Loucy (cell line): ENCODE data around the gene PRR29.

ENCODE experiments used
- H2AFZ ChIP-seq: fragments of 200-600 bp; sonication (generic); 2 replicates; pipeline ENCODE4 v1.6.0; 2016; ENCODE audit warnings: antibody characterized with exemption, mild to moderate bottlenecking, low read length, moderate library complexity
- H3F3A ChIP-seq: fragments of 200-600 bp; 2 replicates; pipeline ENCODE4 v1.6.0; 2016; ENCODE audit warnings: antibody characterized with exemption, low read depth, mild to moderate bottlenecking
- H3K27me3 ChIP-seq: fragments of 200-600 bp; sonication (generic); 2 replicates; pipeline ENCODE4 v1.6.1; 2014; ENCODE audit warnings: low read length, mild to moderate bottlenecking; ENCODE audit not compliant: insufficient read depth, poor library complexity, severe bottlenecking
- H3K36me3 ChIP-seq: fragments of 200-600 bp; sonication (generic); 2 replicates; pipeline ENCODE4 v1.6.1; 2016; ENCODE audit warnings: low read length; ENCODE audit not compliant: insufficient read depth
- H3K4me1 ChIP-seq: fragments of 200-600 bp; sonication (generic); 2 replicates; pipeline ENCODE4 v1.5.1; 2014; ENCODE audit warnings: low read length, mild to moderate bottlenecking; ENCODE audit not compliant: insufficient read depth, poor library complexity, severe bottlenecking
- H3K4me2 ChIP-seq: fragments of 200-600 bp; sonication (generic); 2 replicates; pipeline ENCODE4 v1.6.0; 2014; ENCODE audit warnings: antibody characterized with exemption, low read length, low read depth, mild to moderate bottlenecking; ENCODE audit not compliant: poor library complexity, severe bottlenecking
- H3K4me3 ChIP-seq: fragments of 200-600 bp; sonication (generic); 2 replicates; pipeline ENCODE4 v1.5.1; 2014; ENCODE audit warnings: low read length, mild to moderate bottlenecking, mixed read lengths; ENCODE audit not compliant: poor library complexity, severe bottlenecking
- H3K79me2 ChIP-seq: fragments of 200-600 bp; sonication (generic); 2 replicates; pipeline ENCODE4 v1.6.1; 2014; ENCODE audit warnings: low read length; ENCODE audit not compliant: insufficient read depth
- H3K9ac ChIP-seq: fragments of 200-600 bp; sonication (generic); 2 replicates; pipeline ENCODE4 v1.6.0; 2014; ENCODE audit warnings: mild to moderate bottlenecking, low read depth, low read length, moderate library complexity; ENCODE audit not compliant: poor library complexity, severe bottlenecking
- H3K9me2 ChIP-seq: fragments of 200-600 bp; sonication (generic); replicated peaks from 2 replicates; pipeline ENCODE4 v1.6.1; 2016; ENCODE audit warnings: low read depth, low read length, mixed read lengths
- H3K9me3 ChIP-seq: fragments of 200-600 bp; sonication (generic); 2 replicates; pipeline ENCODE4 v1.6.1; 2014; ENCODE audit warnings: mild to moderate bottlenecking, antibody characterized with exemption, low read length, low read depth; ENCODE audit not compliant: insufficient read depth
- H4K20me1 ChIP-seq: fragments of 200-600 bp; sonication (generic); 2 replicates; pipeline ENCODE4 v1.6.0; 2014; ENCODE audit warnings: antibody characterized with exemption, low read length, mild to moderate bottlenecking; ENCODE audit not compliant: insufficient read depth, poor library complexity, severe bottlenecking
- EZH2phosphoT487 ChIP-seq: fragments of 200-600 bp; IDR thresholded peaks from 2 replicates; pipeline ENCODE4 v1.6.1; 2018; ENCODE audit warnings: antibody characterized with exemption, mild to moderate bottlenecking, moderate library complexity, borderline replicate concordance
- TF ChIP-seq, protein P1 (sequence below): fragments of 200-600 bp; sonication (generic); conservative IDR thresholded peaks from 2 replicates; pipeline ENCODE4 v1.5.1; 2014; ENCODE audit warnings: mild to moderate bottlenecking, antibody characterized with exemption, low read length

The PRR29 gene

DNA sequence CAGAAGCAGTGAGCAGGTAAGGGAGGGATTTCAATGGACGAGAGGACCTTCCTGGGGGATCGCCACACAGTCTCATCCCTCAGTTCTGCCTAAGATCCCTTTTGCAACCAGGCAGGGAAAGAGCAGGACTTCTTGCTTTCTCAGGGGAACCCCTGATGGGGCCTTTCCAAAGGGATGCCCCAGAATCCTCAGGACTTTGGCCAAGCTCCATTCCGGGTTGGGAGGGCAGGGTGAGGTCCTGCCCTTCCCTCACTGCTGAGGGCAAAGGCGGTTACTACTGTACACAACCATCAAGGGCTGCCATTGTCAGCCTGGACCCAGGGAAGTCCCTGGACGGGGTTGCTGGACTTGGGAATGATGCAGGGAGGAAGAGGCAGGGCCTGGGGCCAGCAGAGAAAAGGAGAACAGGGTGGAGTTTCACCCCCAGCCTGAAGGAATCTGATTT, 9.7 kb downstream of the PRR29 start:
- Histone ChIP-seq H3K9ac (no peak overlapping the region), H3F3A (no peaks in the 10 kb centered on the region), H3K4me1 (peaks cover 33% of the 10 kb centered on the region), H3K4me2 (no peak overlapping the region), H3K9me2 (no peaks in the 10 kb centered on the region), H3K27me3 (no peaks in the 10 kb centered on the region), H3K4me3 (no peak overlapping the region), H3K36me3 (peaks cover 27% of the 10 kb centered on the region; the same call in 1 of the 2 replicates), H4K20me1 (peaks cover 4% of the 10 kb centered on the region), H3K9me3 (no peaks in the 10 kb centered on the region; the same call in 1 of the 2 replicates), H3K79me2 (peaks cover 63% of the 10 kb centered on the region), H2AFZ (no peak overlapping the region)
- TF ChIP-seq, protein P1, sequence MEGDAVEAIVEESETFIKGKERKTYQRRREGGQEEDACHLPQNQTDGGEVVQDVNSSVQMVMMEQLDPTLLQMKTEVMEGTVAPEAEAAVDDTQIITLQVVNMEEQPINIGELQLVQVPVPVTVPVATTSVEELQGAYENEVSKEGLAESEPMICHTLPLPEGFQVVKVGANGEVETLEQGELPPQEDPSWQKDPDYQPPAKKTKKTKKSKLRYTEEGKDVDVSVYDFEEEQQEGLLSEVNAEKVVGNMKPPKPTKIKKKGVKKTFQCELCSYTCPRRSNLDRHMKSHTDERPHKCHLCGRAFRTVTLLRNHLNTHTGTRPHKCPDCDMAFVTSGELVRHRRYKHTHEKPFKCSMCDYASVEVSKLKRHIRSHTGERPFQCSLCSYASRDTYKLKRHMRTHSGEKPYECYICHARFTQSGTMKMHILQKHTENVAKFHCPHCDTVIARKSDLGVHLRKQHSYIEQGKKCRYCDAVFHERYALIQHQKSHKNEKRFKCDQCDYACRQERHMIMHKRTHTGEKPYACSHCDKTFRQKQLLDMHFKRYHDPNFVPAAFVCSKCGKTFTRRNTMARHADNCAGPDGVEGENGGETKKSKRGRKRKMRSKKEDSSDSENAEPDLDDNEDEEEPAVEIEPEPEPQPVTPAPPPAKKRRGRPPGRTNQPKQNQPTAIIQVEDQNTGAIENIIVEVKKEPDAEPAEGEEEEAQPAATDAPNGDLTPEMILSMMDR: no peak
- no peak for TF ChIP-seq EZH2phosphoT487

DNA sequence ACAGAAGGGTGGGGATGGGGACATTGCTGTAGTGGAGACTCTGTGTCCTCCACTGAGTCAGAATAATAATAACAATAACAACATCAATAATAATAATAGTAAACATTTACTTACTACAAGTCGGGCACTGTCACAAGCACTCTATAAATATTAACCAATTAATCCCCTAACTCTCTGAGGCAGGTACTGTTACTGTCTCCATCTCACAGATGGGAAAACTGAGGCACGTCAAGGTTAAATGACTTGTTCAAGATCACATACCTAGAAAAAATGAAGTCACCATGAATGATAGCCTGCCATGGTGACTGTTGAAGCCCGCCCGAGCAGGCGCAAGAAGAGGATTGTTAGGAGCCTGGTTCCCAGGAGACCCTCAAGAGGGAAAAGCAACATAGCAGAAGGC, 10.2 kb downstream of the PRR29 start:
- no peaks in the 10 kb centered on the region for H3K9me2 ChIP-seq
- peaks cover 22% of the 10 kb centered on the region; the same call in 1 of the 2 replicates for H3K36me3 ChIP-seq
- H3K9me3 ChIP-seq: no peaks in the 10 kb centered on the region; the same call in 1 of the 2 replicates
- no peak overlapping the region for H2AFZ ChIP-seq
- peaks cover 4% of the 10 kb centered on the region for H4K20me1 ChIP-seq
- no peak overlapping the region for H3K4me3 ChIP-seq
- H3K9ac ChIP-seq: no peak overlapping the region
- no peaks in the 10 kb centered on the region for H3F3A ChIP-seq
- H3K27me3 ChIP-seq: no peaks in the 10 kb centered on the region
- TF ChIP-seq EZH2phosphoT487: no peak
- TF ChIP-seq, protein P1: no peak
- H3K4me2 ChIP-seq: no peak overlapping the region
- peaks cover 36% of the 10 kb centered on the region for H3K4me1 ChIP-seq
- H3K79me2 ChIP-seq: peaks cover 68% of the 10 kb centered on the region

- Histone ChIP-seq H2AFZ (no peak overlapping the region), H3K4me1 (peaks cover 39% of the 10 kb centered on the region), H3K4me3 (no peak overlapping the region), H4K20me1 (peaks cover 4% of the 10 kb centered on the region), H3F3A (no peaks in the 10 kb centered on the region), H3K27me3 (no peaks in the 10 kb centered on the region), H3K79me2 (peaks cover 73% of the 10 kb centered on the region), H3K9me3 (no peaks in the 10 kb centered on the region; the same call in 1 of the 2 replicates), H3K36me3 (peaks cover 17% of the 10 kb centered on the region; the same call in 1 of the 2 replicates), H3K9me2 (no peaks in the 10 kb centered on the region), H3K9ac (no peak overlapping the region), H3K4me2 (no peak overlapping the region)
- no peak for TF ChIP-seq EZH2phosphoT487
- TF ChIP-seq, protein P1: no peak
These were observed 10.7 kb downstream of the PRR29 start for GRCh38 chr17:64008830-64009229.
